Mucosa of rectum (tissue), 2 donors: Measurements from ENCODE around the gene ZNF573.
"Not testable (repeated sequence)": the region's sequence is repeated elsewhere in the genome, so short reads cannot be mapped to it uniquely, and the experiment has no call there.

ENCODE experiments used
- H3K27ac ChIP-seq, 2 donors: one replicate each; pipeline ENCODE4 v1.7.0; 2013; ENCODE audit warnings: inconsistent platforms in 2 of 2, low read depth in 2 of 2, low read length in 2 of 2
- H3K27me3 ChIP-seq, 2 donors: one replicate each; pipeline ENCODE4 v1.7.0; 2013; ENCODE audit warnings: low read length in 2 of 2; ENCODE audit not compliant: control insufficient read depth in 2 of 2, insufficient read depth in 2 of 2
- H3K36me3 ChIP-seq, 2 donors: one replicate each; pipeline ENCODE4 v1.7.0; 2013; ENCODE audit warnings: low read length in 2 of 2; ENCODE audit not compliant: control insufficient read depth in 2 of 2, insufficient read depth in 2 of 2
- H3K4me1 ChIP-seq, 2 donors: one replicate each; pipeline ENCODE4 v1.7.0; 2013; ENCODE audit warnings: low read length in 2 of 2, mild to moderate bottlenecking in 1 of 2; ENCODE audit not compliant: control insufficient read depth in 2 of 2, insufficient read depth in 2 of 2
- H3K4me3 ChIP-seq, 2 donors: one replicate each; pipeline ENCODE4 v1.7.0; 2013; ENCODE audit warnings: low read length in 2 of 2
- H3K9ac ChIP-seq, 2 donors: one replicate each; pipeline ENCODE4 v1.7.0; 2013; ENCODE audit warnings: low read length in 2 of 2, low read depth in 1 of 2, mild to moderate bottlenecking in 1 of 2
- H3K9me3 ChIP-seq, 2 donors: one replicate each; pipeline ENCODE4 v1.7.0; 2013; ENCODE audit warnings: low read length in 2 of 2; ENCODE audit not compliant: control insufficient read depth in 2 of 2
- donor health status: healthy.
- donor health status: Normal muscosa, but diverticular disease.

Gene ZNF573

DNA sequence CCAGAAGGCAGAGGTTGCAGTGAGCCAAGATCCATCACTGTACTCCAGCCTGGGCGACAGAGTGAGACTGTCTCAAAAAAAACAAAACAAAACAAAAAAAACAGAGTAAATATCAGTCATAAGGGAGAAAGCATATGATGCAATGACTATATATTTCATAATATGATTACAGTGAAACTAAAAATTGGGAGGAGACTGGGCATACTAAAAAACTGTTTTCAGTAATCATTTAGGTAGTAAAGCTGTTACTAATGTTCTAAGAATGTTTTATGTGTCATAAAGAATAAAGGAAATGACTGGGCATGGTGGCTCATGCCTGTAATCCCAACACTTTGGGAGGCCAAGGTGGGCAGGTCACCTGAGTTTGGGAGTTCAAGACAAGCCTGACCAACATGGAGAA lies 15.9 kb downstream of the ZNF573 start:
- peaks cover 9 to 24% of the 10 kb centered on the region in 2 donors for H3K36me3 ChIP-seq
- H3K27ac ChIP-seq, result no peak overlapping the region
- no peak overlapping the region for H3K4me3 ChIP-seq
- H3K9ac ChIP-seq, result no peak overlapping the region
- no peaks in the 10 kb centered on the region for H3K9me3 ChIP-seq
- no peaks in the 10 kb centered on the region for H3K27me3 ChIP-seq
- H3K4me1 ChIP-seq, result no peaks in the 10 kb centered on the region

DNA sequence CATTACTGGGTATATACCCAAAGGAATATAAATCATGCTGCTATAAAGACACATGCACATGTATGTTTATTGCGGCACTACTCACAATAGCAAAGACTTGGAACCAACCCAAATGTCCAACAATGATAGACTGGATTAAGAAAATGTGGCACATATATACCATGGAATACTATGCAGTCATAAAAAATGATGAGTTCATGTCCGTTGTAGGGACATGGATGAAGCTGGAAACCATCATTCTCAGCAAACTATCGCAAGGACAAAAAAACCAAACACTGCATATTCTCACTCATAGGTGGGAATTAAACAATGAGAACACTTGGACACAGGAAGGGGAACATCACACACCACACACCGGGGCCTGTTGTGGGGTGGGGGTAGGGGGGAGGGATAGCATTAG lies 21.7 kb downstream of the ZNF573 start:
- H3K27me3 ChIP-seq, H3K4me3 ChIP-seq, H3K9me3 ChIP-seq, H3K9ac ChIP-seq, H3K27ac ChIP-seq, H3K4me1 ChIP-seq: not testable (repeated sequence)
- peaks cover 0 to 16% of the 10 kb centered on the region in 2 donors for H3K36me3 ChIP-seq

DNA sequence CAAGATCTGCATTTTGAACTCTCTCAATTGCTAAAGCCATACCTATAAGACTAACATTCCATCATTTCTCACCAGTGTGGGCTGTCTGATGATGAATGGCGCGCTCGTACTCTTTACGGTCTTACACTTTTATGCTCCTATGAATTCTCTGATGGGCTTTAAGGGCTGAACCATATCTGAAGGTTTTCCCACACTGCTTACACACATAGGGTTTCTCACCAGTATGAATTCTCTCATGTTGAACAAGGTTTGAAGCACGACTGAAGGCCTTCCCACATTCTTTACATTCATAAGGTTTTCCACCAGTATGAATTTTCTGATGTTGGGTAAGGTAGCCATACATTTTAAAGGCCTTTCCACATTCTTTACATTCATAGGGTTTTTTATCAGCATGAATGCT lies 41.0 kb downstream of the ZNF573 start:
- Histone ChIP-seq H3K9ac (no peak overlapping the region), H3K36me3 (peaks cover 18 to 22% of the 10 kb centered on the region in 2 donors), H3K9me3 (peaks cover 27 to 38% of the 10 kb centered on the region in 2 donors), H3K4me3 (no peak overlapping the region), H3K27me3 (no peaks in the 10 kb centered on the region), H3K4me1 (no peaks in the 10 kb centered on the region), H3K27ac (no peak overlapping the region)

DNA sequence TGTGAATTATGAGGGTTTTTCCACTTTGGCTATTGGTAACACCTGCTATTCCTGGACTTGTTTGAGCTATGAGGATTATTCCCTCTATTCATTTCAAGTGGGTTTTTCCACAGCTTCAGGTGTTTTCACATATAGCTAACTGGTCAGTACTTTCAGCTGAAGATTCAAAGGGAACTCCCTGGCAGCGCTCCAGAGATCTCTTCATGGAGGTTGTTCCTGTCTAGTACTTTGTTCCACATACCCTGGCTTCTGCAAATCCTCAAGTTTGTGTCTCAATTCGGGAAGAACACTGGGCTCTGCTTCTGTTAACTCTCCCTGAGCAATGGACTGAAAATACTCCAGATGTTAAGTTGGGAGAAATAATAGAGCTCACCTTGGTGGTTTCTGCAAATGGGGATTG lies 54.2 kb downstream of the ZNF573 start:
- Histone ChIP-seq H3K4me3 (no peak overlapping the region), H3K27ac (no peak overlapping the region), H3K9me3 (no peaks in the 10 kb centered on the region), H3K36me3 (no peaks in the 10 kb centered on the region), H3K9ac (no peak overlapping the region), H3K4me1 (no peaks in the 10 kb centered on the region), H3K27me3 (no peaks in the 10 kb centered on the region)

DNA sequence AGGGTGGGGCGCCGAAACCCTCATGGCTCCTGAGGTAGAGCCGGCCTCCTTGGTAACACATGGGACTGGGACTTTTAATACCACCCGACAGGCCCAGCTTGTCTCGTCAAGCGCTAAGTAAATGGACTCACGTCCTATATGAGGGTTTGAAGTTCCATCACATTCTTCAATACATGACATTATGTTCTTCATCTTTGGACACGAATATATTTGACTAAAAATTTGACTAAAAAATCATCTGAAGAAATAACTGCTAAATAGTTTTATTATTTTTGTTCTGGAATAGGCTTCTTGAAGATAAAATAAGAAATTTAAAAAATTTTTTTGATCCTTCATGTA lies 59.5 kb downstream of the ZNF573 start:
- Histone ChIP-seq H3K36me3 (no peaks in the 10 kb centered on the region), H3K9ac (peak overlapping the region; percentile 17 to 81), H3K27ac (peak overlapping the region; percentile 52 to 75), H3K9me3 (no peaks in the 10 kb centered on the region), H3K4me1 (peaks cover 9 to 10% of the 10 kb centered on the region in 2 donors), H3K27me3 (no peaks in the 10 kb centered on the region), H3K4me3 (peak overlapping the region; percentile 88)

DNA sequence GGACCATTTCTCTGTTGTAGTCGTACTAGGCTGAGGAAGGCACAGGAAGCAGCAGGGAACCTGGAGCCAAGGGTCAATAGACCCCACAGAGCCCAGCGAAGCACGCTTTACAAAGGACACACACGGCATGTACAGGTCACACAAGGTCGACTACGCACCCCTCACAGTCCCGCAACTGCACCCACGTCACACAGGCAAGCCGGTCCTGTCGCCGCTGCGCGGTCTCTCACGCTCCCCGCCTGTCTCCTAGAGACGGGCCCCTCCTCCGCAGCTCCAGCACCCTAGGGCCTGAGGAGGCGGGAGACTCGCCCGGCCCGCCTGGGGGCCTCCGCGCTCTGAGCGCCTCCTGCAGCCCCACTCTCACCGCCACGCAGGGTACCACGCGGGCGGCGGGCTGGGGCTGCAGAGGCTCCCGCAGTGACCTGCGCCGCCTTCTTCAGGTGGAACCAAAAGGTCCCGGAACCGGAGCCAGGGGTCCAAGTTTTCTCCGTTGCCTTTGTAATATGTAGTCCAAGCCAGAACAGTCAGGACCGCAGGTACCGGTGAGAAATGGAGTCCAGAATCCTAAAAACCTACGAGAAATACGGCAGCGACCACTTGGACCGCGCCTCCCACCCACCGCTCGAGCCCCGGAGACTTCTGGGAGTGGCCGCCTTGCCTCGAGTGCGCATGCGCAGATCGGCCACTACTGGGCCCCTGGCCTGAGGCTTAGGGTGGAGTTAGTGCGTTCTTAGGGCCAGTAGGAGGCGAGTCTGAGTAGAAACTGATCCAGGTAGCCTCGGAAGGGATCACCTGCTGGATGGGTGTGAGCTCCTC lies 60.1 kb downstream of the ZNF573 start, which contains the start of gene ZNF607:
Gene ZNF607, minus strand, starts transcription at position 651 of the 816 bp plus-strand sequence. CDS start 8,143 bp downstream, outside the sequence.
- peak within 1 kb of the TSS; percentile 88 for H3K4me3 ChIP-seq
- H3K4me1 ChIP-seq, result peaks cover 9 to 10% of the 10 kb centered on the region in 2 donors
- H3K36me3 ChIP-seq, result no peaks in the 10 kb centered on the region
- peak within 1 kb of the TSS; percentile 81 to 85 for H3K9ac ChIP-seq
- H3K27ac ChIP-seq, result peak within 1 kb of the TSS; percentile 52 to 75
- H3K27me3 ChIP-seq, result no peaks in the 10 kb centered on the region
- H3K9me3 ChIP-seq, result no peaks in the 10 kb centered on the region

DNA sequence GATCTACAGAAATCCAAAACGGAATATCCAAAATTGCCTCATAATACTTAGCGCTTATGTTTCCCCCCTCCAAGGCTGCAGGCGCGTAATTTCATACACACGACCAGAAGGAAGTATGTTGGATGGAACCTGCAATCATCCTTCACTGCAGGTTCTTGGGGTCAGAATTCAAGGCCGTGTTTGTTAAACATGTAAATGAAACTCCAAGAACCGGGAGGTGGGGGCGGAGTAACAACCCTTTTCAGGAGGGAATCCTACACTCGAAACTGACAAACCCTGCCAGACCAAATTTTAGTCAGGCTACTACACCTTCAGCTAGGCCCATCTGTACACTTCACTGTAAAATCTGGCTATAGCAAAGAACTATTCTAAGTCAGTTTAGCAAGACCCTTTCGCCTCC lies 61.1 kb downstream of the ZNF573 start:
- no peaks in the 10 kb centered on the region for H3K27me3 ChIP-seq
- peaks cover 9 to 10% of the 10 kb centered on the region in 2 donors for H3K4me1 ChIP-seq
- H3K9me3 ChIP-seq, result no peaks in the 10 kb centered on the region
- H3K4me3 ChIP-seq, result peak overlapping the region; percentile 88
- H3K9ac ChIP-seq, result peak overlapping the region; percentile 3 to 85
- H3K36me3 ChIP-seq, result no peaks in the 10 kb centered on the region
- no peak overlapping the region for H3K27ac ChIP-seq

DNA sequence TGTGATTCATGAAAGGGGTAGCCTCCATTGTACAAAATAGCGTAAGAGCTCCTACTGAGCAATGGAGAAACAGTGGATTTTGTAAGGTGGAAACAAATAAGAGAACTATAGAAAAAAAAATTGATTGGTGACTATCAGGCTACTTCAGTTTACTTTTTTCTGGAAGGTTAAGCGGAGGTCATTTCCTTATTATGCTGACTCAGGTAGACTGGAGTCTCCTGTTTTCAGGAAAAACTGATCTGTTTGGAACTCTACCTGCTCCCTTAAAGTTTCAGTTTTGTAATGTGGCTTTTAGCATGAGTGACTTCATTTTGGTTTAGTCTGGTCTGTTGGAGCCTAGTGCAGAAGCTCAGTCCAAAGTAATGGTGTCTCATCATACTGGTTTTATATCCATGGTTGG lies 63.2 kb downstream of the ZNF573 start:
- H3K4me3 ChIP-seq, result no peak overlapping the region
- no peak overlapping the region for H3K9ac ChIP-seq
- no peak overlapping the region for H3K27ac ChIP-seq
- H3K36me3 ChIP-seq, result peaks cover 2 to 5% of the 10 kb centered on the region in 2 donors
- H3K9me3 ChIP-seq, result no peaks in the 10 kb centered on the region
- H3K4me1 ChIP-seq, result peaks cover 9 to 10% of the 10 kb centered on the region in 2 donors
- H3K27me3 ChIP-seq, result no peaks in the 10 kb centered on the region

DNA sequence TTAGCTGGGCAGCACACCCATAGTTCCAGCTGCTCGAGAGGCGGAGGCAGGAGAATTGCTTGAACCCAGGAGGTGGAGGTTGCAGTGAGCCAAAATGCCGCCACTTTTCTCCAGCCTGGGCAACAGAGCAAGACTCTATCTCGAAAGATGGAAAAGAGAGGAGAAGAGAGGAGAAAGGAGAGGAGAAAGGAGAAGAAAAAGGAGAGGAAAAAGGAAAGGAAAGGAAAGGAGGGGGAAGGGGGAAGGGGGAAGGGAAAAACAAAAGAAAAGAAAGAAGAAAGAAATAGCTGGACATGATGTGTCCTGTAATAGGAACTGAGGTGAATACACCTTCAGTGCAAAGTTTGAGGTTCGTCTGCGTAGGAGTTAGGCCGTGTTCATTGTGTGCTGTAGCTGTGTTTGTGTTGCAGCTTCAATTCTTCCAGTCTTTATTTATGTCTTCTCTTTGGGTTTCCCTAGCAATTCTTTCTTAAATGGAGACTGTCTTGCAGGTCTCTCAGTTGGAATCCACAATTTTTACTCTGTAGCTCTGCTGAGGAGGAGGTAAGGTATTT lies 73.3 kb downstream of the ZNF573 start:
- Histone ChIP-seq H3K4me3 (no peak overlapping the region), H3K27ac (no peak overlapping the region), H3K9me3 (no peaks in the 10 kb centered on the region), H3K9ac (no peak overlapping the region), H3K36me3 (peaks cover 14 to 25% of the 10 kb centered on the region in 2 donors), H3K27me3 (no peaks in the 10 kb centered on the region), H3K4me1 (no peaks in the 10 kb centered on the region)

DNA sequence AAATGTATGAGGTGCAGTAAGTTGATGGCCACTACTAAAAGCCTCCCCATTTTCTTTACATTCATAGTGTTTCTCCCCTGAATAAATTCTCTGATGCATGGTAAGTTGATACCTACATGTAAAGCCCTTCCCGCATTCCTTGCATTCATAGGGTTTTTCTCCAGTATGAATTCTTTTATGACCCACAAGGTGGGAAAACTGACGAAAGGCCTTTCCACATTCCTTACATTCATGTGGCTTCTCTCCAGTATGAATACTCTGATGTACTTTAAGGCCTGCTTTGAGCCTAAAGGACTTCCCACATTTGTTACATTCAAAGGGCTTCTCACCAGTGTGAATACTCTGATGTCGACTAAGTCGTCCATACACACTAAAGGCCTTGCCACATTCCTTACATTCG lies 80.3 kb downstream of the ZNF573 start:
- H3K4me1 ChIP-seq, result no peaks in the 10 kb centered on the region
- H3K9me3 ChIP-seq, result peaks cover 0 to 3% of the 10 kb centered on the region in 2 donors
- peaks cover 16 to 22% of the 10 kb centered on the region in 2 donors for H3K36me3 ChIP-seq
- no peak overlapping the region for H3K9ac ChIP-seq
- H3K4me3 ChIP-seq, result no peak overlapping the region
- H3K27me3 ChIP-seq, result no peaks in the 10 kb centered on the region
- H3K27ac ChIP-seq, result no peak overlapping the region
